ENCODE results near the gene ZNF423.

ZNF423 gene

DNA sequence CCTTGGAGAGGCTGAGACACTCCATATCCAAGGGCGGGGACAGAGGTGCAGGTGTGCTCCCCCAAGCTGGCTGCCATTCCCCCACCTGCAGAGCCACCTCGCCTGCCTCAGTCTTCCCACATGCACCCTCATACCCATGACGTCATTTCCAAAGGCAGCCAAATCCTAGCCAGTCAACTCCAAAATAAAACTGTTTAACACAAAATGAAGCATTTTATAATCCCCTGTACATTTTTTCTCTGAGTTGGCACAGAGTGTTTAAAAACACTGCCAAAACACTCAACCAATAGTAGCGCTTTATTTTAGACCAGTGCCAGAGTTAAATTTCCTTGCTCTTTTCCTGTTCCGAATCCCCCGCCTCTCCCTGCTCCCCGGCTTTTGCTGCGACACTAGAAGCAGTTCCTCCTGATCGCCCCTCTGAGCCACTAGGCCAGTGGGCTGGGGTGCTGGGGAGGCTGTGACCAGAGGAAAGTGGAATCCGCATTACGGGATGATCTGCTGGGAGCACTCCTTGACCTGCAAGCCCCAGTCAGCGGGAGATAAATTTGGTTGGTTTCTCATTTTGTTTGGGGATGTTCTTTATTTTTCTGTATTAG lies 139.5 kb downstream of the ZNF423 start:
- no peak for DNase-seq

- no peak for DNase-seq
Measured at GRCh38 chr16:49713770-49714169, 142.1 kb downstream of the ZNF423 start.

GRCh38 chr16:49712542-49712941 lies 143.4 kb downstream of the ZNF423 start:
- no peak for DNase-seq

DNA sequence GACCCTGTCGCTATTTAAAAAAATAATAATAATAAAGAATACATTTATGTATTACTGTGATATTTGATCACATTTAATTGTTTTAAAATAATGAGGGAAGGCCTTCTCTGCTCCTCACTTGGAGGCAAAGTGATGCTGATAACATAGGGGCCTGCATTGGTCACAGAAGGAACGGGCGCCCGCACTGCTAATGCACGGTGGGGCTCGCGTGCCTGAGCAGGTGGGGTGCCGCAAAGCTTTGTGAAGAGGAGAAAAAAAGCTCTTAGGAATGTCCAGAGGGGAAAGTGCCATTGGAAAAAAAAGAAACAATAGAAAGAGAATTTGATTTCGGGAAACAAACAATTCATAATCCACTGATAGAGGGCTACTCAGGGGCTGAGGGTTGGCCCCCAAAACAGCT lies 143.8 kb downstream of the ZNF423 start:
- no peak for DNase-seq

- no peak for DNase-seq
Measured at GRCh38 chr16:49709057-49709456, 146.9 kb downstream of the ZNF423 start.

DNA sequence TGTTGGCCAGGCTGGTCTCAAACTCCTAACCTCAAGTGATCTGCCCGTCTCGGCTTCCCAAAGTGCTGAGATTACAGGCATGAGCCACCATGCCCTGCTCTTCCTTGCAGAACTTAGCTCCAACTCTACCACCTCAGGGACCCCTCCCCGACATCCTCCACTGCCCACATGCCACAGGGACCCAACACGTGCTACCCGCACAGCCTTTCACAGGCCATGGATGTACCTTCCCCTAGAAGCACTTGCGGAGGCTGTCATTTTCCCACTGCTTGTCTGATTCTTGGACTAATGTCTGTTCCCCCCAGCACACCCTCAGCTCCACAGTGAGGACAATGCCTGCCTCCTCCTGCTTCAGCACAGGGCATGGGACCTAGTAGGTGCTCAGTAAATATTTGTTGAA lies 147.4 kb downstream of the ZNF423 start:
- DNase-seq: no peak

- DNase-seq: no peak
Measured at GRCh38 chr16:49706620-49707355, 149.1 kb downstream of the ZNF423 start.

GRCh38 chr16:49704586-49705155 lies 151.2 kb downstream of the ZNF423 start:
- DNase-seq: no peak

- no peak for DNase-seq
Measured at GRCh38 chr16:49703483-49703882, 152.4 kb downstream of the ZNF423 start.

DNA sequence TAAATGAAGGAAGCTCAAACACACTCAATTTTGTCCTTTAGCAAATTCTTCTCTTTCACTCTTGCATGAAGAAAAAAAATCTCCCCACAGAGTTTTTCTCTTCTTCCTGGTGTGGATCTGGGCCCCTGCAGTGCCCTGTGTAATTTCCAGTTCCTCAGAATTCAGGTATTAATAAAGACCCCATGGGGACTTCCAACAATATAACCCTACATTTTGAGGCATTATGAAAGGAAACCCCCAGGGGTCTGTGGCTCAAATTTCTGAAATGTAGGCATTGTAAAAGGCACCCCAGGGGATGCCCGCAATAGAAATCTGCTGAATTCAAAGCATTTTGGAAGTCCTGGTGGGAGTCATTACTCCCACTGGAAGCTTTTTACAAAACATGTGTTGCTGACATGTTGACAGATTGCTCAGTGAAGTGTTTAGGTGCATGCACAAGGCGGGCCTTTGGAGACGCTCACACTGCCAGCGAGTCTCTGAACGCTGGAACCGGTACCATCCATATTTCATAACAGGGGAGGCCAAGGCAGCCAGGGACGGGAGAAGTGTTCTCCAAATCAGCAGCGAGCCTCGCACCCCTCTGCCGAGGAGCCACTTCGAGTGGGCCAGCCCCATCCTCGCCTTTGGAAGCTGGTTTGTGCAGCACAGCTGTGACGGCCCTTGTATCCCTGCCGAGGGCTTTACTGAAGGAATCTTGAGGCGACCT lies 154.0 kb downstream of the ZNF423 start:
- DNase-seq: no peak

- DNase-seq: no peak
Measured at GRCh38 chr16:49701065-49701685, 154.7 kb downstream of the ZNF423 start.

DNA sequence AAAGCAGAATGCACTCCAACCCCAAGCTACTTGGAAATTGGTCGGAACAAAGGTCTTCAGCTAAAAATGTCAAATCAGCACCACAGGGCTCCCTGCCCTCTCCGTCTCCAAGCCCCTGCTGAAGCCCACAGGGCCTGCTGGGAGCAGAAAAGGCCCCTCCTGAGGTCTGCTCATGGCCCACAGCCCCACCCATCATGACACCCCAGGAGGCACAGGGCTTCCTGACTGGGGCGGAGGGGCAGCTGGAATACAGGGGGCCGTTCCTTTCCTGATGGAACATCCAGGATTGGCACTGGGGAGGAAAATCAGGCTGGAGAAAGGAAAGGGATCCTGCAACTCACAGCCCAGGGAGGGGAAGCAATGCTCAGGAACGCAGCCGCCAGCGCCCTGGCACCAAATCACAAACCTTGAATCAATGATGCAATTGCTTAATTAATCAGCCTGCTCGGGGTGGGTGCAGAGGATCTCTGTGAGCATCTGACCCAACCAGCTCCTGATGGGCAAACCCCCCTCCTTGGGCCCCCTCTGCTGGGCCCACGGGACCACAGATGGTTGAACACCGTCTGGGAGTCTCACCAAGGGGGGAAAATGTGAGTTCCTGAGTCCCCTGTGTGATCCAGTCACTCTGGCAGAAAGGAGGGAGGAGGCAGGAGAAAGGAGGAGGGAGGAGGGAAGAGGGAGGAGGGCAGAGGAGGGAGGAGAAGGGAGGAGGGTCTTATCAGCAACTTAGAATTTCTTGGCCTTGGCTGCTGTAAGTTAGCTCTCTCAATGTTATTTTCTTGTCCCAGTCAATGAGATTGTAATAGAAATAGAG lies 155.5 kb downstream of the ZNF423 start:
- no peak for DNase-seq

DNA sequence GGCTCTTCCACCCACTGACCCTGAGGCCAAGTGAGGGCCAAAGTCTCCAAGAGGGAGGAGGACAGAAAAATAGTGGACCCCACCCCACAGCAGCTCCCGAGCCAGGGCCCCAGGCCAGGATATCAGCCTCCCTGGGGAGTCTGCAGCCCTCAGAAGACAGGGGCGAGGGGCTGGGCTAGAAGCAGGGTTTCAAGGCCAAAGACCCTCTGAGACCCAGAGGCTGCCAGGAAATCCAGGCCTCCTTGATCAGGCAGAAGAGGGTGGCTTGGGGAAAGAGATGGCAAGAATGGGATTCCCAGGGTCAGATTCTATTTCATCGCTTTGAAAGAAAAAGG lies 156.1 kb downstream of the ZNF423 start:
- no peak for DNase-seq

GRCh38 chr16:49698931-49699840 lies 156.7 kb downstream of the ZNF423 start:
- no peak for DNase-seq

- no peak for DNase-seq
Measured at GRCh38 chr16:49698453-49698815, 157.5 kb downstream of the ZNF423 start.

GRCh38 chr16:49697631-49698452 lies 158.1 kb downstream of the ZNF423 start:
- no peak for DNase-seq

DNA sequence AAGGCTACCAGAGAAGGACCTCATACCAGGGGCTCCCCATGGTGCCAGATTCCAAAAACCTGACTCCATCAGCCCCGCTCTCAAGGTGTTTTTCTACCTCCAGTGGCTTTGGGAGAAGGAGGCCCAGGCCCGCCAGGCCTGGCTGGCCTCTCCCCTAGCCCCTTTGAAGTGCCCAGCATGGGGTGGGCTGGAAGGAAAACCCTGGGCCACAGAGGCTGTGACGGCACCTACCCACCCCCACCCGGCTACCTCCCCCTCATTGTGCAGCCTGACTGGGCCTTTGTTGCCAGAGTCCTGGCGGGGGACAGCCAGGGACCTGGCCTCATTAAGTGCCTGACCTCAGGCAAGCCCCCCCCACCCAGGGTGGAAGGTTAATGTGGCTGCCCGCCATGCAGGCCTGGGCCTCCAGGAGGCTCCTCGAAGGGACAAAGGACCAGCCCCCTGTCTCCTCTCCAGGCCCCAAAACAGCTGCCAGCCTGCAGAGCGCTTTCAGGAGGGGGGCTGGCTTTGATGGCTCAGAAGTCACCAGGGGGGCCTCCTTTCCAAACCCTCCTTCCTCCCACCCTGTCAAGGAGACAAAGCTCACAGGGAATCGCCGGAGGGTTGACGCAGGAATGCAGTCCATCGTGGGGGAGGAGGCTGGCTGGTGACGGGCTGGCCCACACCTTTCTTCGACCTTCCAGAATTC lies 159.4 kb downstream of the ZNF423 start:
- no peak for DNase-seq

DNA sequence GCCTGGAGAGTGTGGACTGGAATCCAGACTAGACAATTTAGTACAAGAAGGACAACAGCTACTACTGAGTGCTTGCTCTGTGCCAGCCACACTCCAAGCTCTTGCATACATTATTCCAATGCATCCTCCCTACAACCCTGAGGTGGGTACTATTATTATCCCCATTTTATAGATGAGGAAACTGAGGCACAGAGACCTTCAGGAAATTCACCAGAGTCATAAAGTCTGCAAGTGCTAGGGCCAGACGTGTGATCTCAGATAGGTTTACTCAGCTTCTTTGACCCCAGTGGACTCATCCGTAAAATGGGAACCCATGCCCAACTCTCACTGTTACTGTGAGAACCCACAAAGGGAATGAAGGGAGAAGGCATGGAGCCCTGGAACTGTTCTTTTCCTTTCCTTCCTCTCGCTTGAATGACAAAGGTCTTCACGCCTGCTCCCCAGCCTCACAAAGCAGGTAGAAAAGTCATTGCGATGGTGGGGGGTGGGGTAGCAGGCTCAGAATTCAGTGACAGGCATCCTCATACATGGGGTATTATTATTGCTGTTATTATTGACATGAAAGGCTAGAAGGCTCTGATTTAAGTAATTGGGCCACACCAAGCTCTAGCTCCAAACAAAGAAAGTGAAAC lies 160.0 kb downstream of the ZNF423 start:
- no peak for DNase-seq

DNA sequence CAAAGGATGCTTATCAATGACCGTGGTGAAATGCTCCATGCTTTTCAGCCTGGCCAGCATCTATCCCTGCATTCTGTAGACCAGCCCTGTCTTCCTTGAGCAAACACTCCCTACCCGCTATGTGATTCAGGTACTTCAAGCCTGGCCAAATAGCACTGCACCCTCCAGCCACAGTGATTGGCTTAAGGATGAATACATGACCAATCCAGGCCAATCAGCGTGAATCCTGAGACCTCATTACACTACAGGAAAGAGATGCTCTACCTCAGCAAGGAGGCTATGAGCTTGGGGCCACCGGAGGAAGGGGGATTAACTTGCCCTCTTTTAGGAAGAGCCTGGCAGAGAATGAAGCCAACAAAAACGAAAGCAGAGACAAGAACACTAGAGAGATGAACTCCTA lies 162.5 kb downstream of the ZNF423 start:
- DNase-seq: no peak

- no peak for DNase-seq
Measured at GRCh38 chr16:49690778-49691177, 165.1 kb downstream of the ZNF423 start.

Data from activated T-cell treated with anti-CD3 and anti-CD28 coated beads for 4 hours (primary cell).